HepG2 (cell line): Measurements from ENCODE around the gene ATOH7. TPM values are rescaled to one million over a fixed set of nuclear protein-coding genes. Genes with fewer than 3 reads are reported as not detected.

ENCODE experiments used
- ATAC-seq: fragments of 200-7000 bp; cut with Tn5 transposase; 3 replicates; pipeline ENCODE4 v1.9.1; 2020; ENCODE audit warnings: mild to moderate bottlenecking, moderate library complexity
- BruUV-seq: library from RNA; stranded (reverse); fragments of 400-500 nt; replicated peaks from 2 replicates; lab custom pipeline; 2021; lab: Mats Ljungman, UMichigan
- CTCF ChIA-PET: fragments of 300-600 bp; formaldehyde crosslinking; extraction: SDS; loops from one replicate; lab custom pipeline; 2021; ENCODE audit warnings: low total read pairs, inconsistent platforms, low intra/inter-chr PET ratio; lab: Yijun Ruan, JAX
- POLR2A ChIA-PET: fragments of 350-600 bp; sonication (Branson Sonifier 250); formaldehyde crosslinking; loops from one replicate; lab custom pipeline; 2020; ENCODE audit warnings: antibody characterized with exemption, inconsistent platforms; lab: Yijun Ruan, JAX
- DNase-seq: peaks from one replicate; pipeline ENCODE4 v3.0.0-alpha.2; 2015; ENCODE audit warnings: low spot score
- FAIRE-seq: peaks from 3 replicates; lab custom pipeline; 2011; peaks lifted over from hg19 to GRCh38; lab: Jason Lieb, UNC
- H2AFZ ChIP-seq: one replicate; pipeline ENCODE4 v1.6.1; 2011; ENCODE audit warnings: low read length, inconsistent platforms
- H3K27ac ChIP-seq: fragments of 300-600 bp; 3 replicates; pipeline ENCODE4 v1.8.0; 2011; ENCODE audit warnings: mixed run types, mild to moderate bottlenecking, mixed read lengths, low read length, inconsistent platforms; ENCODE audit not compliant: insufficient read depth; ENCODE audit errors: extremely low read length
- H3K27me3 ChIP-seq, 2 experiments: fragments of 200-600 bp in 1 of 2; 2 replicates in 1 of 2; 3 replicates in 1 of 2; pipeline versions ENCODE4 v1.6.0 to v1.8.0; 2011; ENCODE audit warnings: low read length in 2 of 2, mild to moderate bottlenecking in 2 of 2, moderate library complexity in 2 of 2, inconsistent platforms in 1 of 2; ENCODE audit not compliant: insufficient read depth in 2 of 2, control insufficient read depth in 1 of 2
- H3K36me3 ChIP-seq, 2 experiments: fragments of 200-600 bp in 1 of 2; replicated peaks in 1 of 2; 2 replicates in 1 of 2; 3 replicates in 1 of 2; pipeline versions ENCODE4 v1.5.1 to v1.8.0; 2011; ENCODE audit warnings: low read length in 2 of 2, inconsistent platforms in 1 of 2; ENCODE audit not compliant: insufficient read depth in 2 of 2, control insufficient read depth in 1 of 2
- H3K4me1 ChIP-seq: 2 replicates; pipeline ENCODE4 v1.5.1; 2012; ENCODE audit warnings: low read length, inconsistent platforms; ENCODE audit not compliant: insufficient read depth
- H3K4me2 ChIP-seq: 2 replicates; pipeline ENCODE4 v1.6.0; 2011; ENCODE audit warnings: low read depth, low read length, inconsistent platforms
- H3K4me3 ChIP-seq, 3 experiments: fragments of 200-600 bp in 1 of 3; sonication (generic), shearing (Covaris generic) in 1 of 3; replicated peaks in 1 of 3; 2 replicates each; pipeline ENCODE4 v1.5.1; 2011 to 2016; ENCODE audit warnings: low read length in 3 of 3, inconsistent platforms in 2 of 3, low read depth in 2 of 3, mild to moderate bottlenecking in 2 of 3, control low read depth in 1 of 3, mixed read lengths in 1 of 3; ENCODE audit not compliant: insufficient read depth in 1 of 3
- H3K79me2 ChIP-seq: one replicate; pipeline ENCODE4 v1.6.1; 2011; ENCODE audit warnings: low read length, inconsistent platforms; ENCODE audit not compliant: insufficient read depth
- H3K9ac ChIP-seq: 2 replicates; pipeline ENCODE4 v1.6.0; 2011; ENCODE audit warnings: mild to moderate bottlenecking, low read depth, low read length, inconsistent platforms; ENCODE audit not compliant: insufficient read depth
- H3K9me3 ChIP-seq: 2 replicates; pipeline ENCODE4 v1.5.1; 2012; ENCODE audit warnings: mild to moderate bottlenecking, low read length
- H4K20me1 ChIP-seq: 2 replicates; pipeline ENCODE4 v1.6.0; 2011; ENCODE audit warnings: inconsistent platforms, mild to moderate bottlenecking, low read length, moderate library complexity; ENCODE audit not compliant: insufficient read depth
- ADNP ChIP-seq: sonication (generic); formaldehyde crosslinking; IDR thresholded peaks from 2 replicates; pipeline ENCODE4 v1.4.0; 2020; ENCODE audit warnings: missing genetic modification reagents
- AHR ChIP-seq: IDR thresholded peaks from 2 replicates; pipeline ENCODE4 v1.6.1; 2018; ENCODE audit warnings: missing genetic modification reagents, missing compliant biosample characterization
- CEBPB ChIP-seq: IDR thresholded peaks from 2 replicates; pipeline ENCODE4 v1.6.1; 2011; ENCODE audit warnings: low read depth, low read length, improper control_type of control experiment, borderline replicate concordance
- KLF15 ChIP-seq: sonication (generic); formaldehyde crosslinking; IDR thresholded peaks from 2 replicates; pipeline ENCODE4 v1.8.1; 2023; ENCODE audit warnings: borderline replicate concordance, mild to moderate bottlenecking, inconsistent platforms, missing genetic modification reagents, mixed read lengths
- PHF21A ChIP-seq: sonication (generic); formaldehyde crosslinking; IDR thresholded peaks from 2 replicates; pipeline ENCODE4 v1.5.0; 2020; ENCODE audit warnings: mild to moderate bottlenecking, missing genetic modification reagents
- SMARCE1 ChIP-seq: fragments of 450-650 bp; IDR thresholded peaks from 2 replicates; pipeline ENCODE4 v1.6.1; 2017; ENCODE audit warnings: borderline replicate concordance
- SP140L ChIP-seq: sonication (generic); formaldehyde crosslinking; IDR thresholded peaks from 2 replicates; pipeline ENCODE4 v1.4.0; 2020; ENCODE audit warnings: missing genetic modification reagents, borderline replicate concordance
- TGIF2 ChIP-seq: IDR thresholded peaks from 2 replicates; pipeline ENCODE4 v1.6.1; 2016; ENCODE audit warnings: control low read depth, missing compliant biosample characterization
- ZFP82 ChIP-seq: sonication (generic); formaldehyde crosslinking; IDR thresholded peaks from 2 replicates; pipeline ENCODE4 v1.5.1; 2020; ENCODE audit warnings: mild to moderate bottlenecking, missing genetic modification reagents, borderline replicate concordance
- ZNF101 ChIP-seq: sonication (generic); formaldehyde crosslinking; IDR thresholded peaks from 2 replicates; pipeline ENCODE4 v1.4.0; 2020; ENCODE audit warnings: mild to moderate bottlenecking, low read depth, missing genetic modification reagents, borderline replicate concordance
- ZNF33B ChIP-seq: sonication (generic); formaldehyde crosslinking; IDR thresholded peaks from 2 replicates; pipeline ENCODE4 v1.5.1; 2020; ENCODE audit warnings: mild to moderate bottlenecking, missing genetic modification reagents
- ZNF432 ChIP-seq: sonication (generic); formaldehyde crosslinking; IDR thresholded peaks from 2 replicates; pipeline ENCODE4 v1.5.0; 2020; ENCODE audit warnings: missing genetic modification reagents, mild to moderate bottlenecking, borderline replicate concordance
- ZNF619 ChIP-seq: sonication (generic); formaldehyde crosslinking; IDR thresholded peaks from 2 replicates; pipeline ENCODE4 v1.4.0; 2020; ENCODE audit warnings: mild to moderate bottlenecking, missing genetic modification reagents
- ZNF629 ChIP-seq: sonication (generic); formaldehyde crosslinking; conservative IDR thresholded peaks from 2 replicates; pipeline ENCODE4 v1.5.0; 2020; ENCODE audit warnings: missing genetic modification reagents
- ZNF83 ChIP-seq: sonication (generic); formaldehyde crosslinking; IDR thresholded peaks from 2 replicates; pipeline ENCODE4 v1.4.0; 2020; ENCODE audit warnings: missing genetic modification reagents, mild to moderate bottlenecking, borderline replicate concordance
- WGBS: methylation state at CpG from one replicate; pipeline ENCODE4 v1.1.6; 2017; ENCODE audit warnings: low lambda C conversion rate; 5-methylcytosine and 5-hydroxymethylcytosine counted together
- in situ Hi-C: cut with HindIII; loops from 2 replicates; pipeline ENCODE4 v1.10.0; 2017; ENCODE audit warnings: low pct_unique_long_range_greater_than_20kb; ENCODE audit not compliant: extremely low pct_ligation_motif_present
- intact Hi-C: fragments of 100-400 bp; cut with micrococcal nuclease; formaldehyde crosslinking; loops from one replicate; pipeline ENCODE4 v1.10.0; 2022; ENCODE audit not compliant: unreplicated experiment
- polyA plus RNA-seq, 8 experiments: library from polyadenylated mRNA; depleted of rRNA in 3 of 8; stranded (reverse) in 7 of 8; unstranded in 1 of 8; fragments of >200 nt; fragmentation: Illumina TruSeq in 4 of 8; extraction: Trizol in 4 of 8; gene quantifications; 2 replicates each; pipeline versions ENCODE4 v1.2.1 to v1.2.3, GENCODE V29; 2011 to 2016; ENCODE audit warnings: low read depth in 4 of 8, missing spikeins in 1 of 8, mixed read lengths in 1 of 8; ENCODE audit not compliant: insufficient read depth in 1 of 8
- total RNA-seq, 5 experiments: library from RNA; depleted of rRNA; stranded (reverse); fragments of >200 nt; fragmentation: Illumina TruSeq; extraction: Trizol; gene quantifications; 2 replicates each; pipeline ENCODE4 v1.2.3, GENCODE V29; 2016; ENCODE audit warnings: low read depth in 1 of 5
- TF ChIP-seq, protein P1 (sequence below): sonication (generic); formaldehyde crosslinking; IDR thresholded peaks from 2 replicates; pipeline ENCODE4 v1.5.0; 2020; ENCODE audit warnings: missing genetic modification reagents
- TF ChIP-seq, protein P2 (sequence below): sonication (generic); formaldehyde crosslinking; conservative IDR thresholded peaks from 2 replicates; pipeline ENCODE4 v1.5.0; 2020; ENCODE audit warnings: missing genetic modification reagents
- TF ChIP-seq, protein P3 (sequence below): sonication (generic); formaldehyde crosslinking; IDR thresholded peaks from 2 replicates; pipeline ENCODE4 v1.5.1; 2020; ENCODE audit warnings: missing genetic modification reagents, mild to moderate bottlenecking, borderline replicate concordance
- TF ChIP-seq, protein P4 (sequence below): sonication (generic); formaldehyde crosslinking; IDR thresholded peaks from 2 replicates; pipeline ENCODE4 v1.4.0; 2020; ENCODE audit warnings: missing genetic modification reagents, borderline replicate concordance

The ATOH7 gene
- total and polyA plus RNA-seq, 2 of the 13 experiments (the other 11 are each of a cell fraction or from before 2014, with no cell fraction given) = 0.07 to 0.11 TPM

DNA sequence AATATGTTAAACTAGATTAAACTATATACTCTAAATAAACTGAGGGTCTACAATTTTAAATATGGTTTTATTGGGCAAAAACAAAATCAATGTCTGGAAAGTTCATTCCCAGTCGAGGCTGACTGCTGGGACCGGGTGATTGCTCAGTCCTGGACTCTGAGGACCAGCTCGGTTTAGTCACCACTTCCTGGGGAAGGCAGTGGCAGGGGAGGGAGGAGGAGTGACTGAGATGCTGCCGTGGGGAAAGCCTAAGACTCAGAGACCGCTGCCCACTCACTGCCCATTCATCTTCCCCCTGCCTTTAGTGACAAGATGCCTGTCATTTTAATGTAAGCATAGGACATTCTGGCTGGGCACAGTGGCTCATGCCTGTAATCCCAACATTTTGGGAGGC, 29.0 kb downstream of the ATOH7 start (continued):
- TF ChIP-seq SP140L = no peak
- TF ChIP-seq ZNF432 (CRISPR knock-in tag) = no peak
- TF ChIP-seq ZNF619 (CRISPR knock-in tag) = no peak
- TF ChIP-seq SMARCE1 = no peak
- TF ChIP-seq, protein P1, sequence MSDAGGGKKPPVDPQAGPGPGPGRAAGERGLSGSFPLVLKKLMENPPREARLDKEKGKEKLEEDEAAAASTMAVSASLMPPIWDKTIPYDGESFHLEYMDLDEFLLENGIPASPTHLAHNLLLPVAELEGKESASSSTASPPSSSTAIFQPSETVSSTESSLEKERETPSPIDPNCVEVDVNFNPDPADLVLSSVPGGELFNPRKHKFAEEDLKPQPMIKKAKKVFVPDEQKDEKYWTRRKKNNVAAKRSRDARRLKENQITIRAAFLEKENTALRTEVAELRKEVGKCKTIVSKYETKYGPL (CRISPR knock-in tag) = no peak
- no peak for TF ChIP-seq KLF15 (CRISPR knock-in tag)
- TF ChIP-seq ZNF629 = no peak
- TF ChIP-seq, protein P2, sequence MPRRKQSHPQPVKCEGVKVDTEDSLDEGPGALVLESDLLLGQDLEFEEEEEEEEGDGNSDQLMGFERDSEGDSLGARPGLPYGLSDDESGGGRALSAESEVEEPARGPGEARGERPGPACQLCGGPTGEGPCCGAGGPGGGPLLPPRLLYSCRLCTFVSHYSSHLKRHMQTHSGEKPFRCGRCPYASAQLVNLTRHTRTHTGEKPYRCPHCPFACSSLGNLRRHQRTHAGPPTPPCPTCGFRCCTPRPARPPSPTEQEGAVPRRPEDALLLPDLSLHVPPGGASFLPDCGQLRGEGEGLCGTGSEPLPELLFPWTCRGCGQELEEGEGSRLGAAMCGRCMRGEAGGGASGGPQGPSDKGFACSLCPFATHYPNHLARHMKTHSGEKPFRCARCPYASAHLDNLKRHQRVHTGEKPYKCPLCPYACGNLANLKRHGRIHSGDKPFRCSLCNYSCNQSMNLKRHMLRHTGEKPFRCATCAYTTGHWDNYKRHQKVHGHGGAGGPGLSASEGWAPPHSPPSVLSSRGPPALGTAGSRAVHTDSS (CRISPR knock-in tag) = no peak
- no peak for TF ChIP-seq AHR (CRISPR knock-in tag)

DNA sequence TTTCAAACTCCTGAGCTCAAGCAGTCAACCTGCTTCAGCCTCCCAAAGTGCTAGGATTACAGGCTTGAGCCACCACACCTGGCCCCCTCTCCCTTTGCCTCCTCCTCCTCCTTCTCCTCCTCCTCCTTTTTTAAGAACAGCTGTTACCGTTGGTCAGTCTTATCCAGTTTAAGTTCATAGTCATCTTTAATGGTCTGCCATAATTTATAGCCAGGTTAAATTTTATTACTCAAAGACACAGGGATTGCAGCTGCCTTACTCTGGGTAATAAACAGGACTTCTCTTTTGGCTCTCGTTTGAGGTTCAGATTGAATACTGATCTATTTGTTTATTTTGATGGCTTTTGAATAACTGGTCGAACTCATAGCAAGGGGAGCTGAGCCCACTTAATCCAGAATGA, 35.2 kb downstream of the ATOH7 start:
- H3K36me3 ChIP-seq = no peaks in the 10 kb centered on the region
- H3K27me3 ChIP-seq = no peaks in the 10 kb centered on the region
- no peak for FAIRE-seq
- no peak overlapping the region for H3K27ac ChIP-seq
- in situ Hi-C loops = no loop called here
- no peak for ATAC-seq
- no peak overlapping the region for H3K4me3 ChIP-seq
- no peak for DNase-seq
- H3K9me3 ChIP-seq = no peaks in the 10 kb centered on the region
- H3K79me2 ChIP-seq = no peaks in the 10 kb centered on the region
- H4K20me1 ChIP-seq = no peaks in the 10 kb centered on the region
- intact Hi-C loops = no loop called here
- no peak overlapping the region for H2AFZ ChIP-seq
- H3K4me2 ChIP-seq = no peak overlapping the region
- WGBS = 9% methylated on average over 3 of the region's 3 CpGs
- no TSS peak for BruUV-seq
- no peak overlapping the region for H3K9ac ChIP-seq
- ChIA-PET CTCF (no interaction called here), POLR2A (no interaction called here)
- 0 out of 2 replicates have a peak, but pooled peaks cover 5% of the 10 kb centered on the region for H3K4me1 ChIP-seq
- TF ChIP-seq ADNP (CRISPR knock-in tag) (no peak), PHF21A (no peak), ZNF83 (no peak), TGIF2 (CRISPR knock-in tag) (no peak), CEBPB (no peak), ZNF101 (CRISPR knock-in tag) (no peak), ZNF33B (CRISPR knock-in tag) (no peak), ZFP82 (CRISPR knock-in tag) (no peak)
- TF ChIP-seq, protein P3, sequence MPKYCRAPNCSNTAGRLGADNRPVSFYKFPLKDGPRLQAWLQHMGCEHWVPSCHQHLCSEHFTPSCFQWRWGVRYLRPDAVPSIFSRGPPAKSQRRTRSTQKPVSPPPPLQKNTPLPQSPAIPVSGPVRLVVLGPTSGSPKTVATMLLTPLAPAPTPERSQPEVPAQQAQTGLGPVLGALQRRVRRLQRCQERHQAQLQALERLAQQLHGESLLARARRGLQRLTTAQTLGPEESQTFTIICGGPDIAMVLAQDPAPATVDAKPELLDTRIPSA = no peak
- TF ChIP-seq, protein P4, sequence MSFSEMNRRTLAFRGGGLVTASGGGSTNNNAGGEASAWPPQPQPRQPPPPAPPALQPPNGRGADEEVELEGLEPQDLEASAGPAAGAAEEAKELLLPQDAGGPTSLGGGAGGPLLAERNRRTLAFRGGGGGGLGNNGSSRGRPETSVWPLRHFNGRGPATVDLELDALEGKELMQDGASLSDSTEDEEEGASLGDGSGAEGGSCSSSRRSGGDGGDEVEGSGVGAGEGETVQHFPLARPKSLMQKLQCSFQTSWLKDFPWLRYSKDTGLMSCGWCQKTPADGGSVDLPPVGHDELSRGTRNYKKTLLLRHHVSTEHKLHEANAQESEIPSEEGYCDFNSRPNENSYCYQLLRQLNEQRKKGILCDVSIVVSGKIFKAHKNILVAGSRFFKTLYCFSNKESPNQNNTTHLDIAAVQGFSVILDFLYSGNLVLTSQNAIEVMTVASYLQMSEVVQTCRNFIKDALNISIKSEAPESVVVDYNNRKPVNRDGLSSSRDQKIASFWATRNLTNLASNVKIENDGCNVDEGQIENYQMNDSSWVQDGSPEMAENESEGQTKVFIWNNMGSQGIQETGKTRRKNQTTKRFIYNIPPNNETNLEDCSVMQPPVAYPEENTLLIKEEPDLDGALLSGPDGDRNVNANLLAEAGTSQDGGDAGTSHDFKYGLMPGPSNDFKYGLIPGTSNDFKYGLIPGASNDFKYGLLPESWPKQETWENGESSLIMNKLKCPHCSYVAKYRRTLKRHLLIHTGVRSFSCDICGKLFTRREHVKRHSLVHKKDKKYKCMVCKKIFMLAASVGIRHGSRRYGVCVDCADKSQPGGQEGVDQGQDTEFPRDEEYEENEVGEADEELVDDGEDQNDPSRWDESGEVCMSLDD (CRISPR knock-in tag) = no peak
